GM18519 (cell line): ENCODE data around the gene PRKCE.

Experiments used
- ATAC-seq: cut with Tn5 transposase; IDR thresholded peaks from one replicate; pipeline ENCODE4 v1.9.1; 2021; ENCODE audit warnings: mild to moderate bottlenecking, moderate library complexity; ENCODE audit not compliant: unreplicated experiment, low FRiP score

The PRKCE gene

DNA sequence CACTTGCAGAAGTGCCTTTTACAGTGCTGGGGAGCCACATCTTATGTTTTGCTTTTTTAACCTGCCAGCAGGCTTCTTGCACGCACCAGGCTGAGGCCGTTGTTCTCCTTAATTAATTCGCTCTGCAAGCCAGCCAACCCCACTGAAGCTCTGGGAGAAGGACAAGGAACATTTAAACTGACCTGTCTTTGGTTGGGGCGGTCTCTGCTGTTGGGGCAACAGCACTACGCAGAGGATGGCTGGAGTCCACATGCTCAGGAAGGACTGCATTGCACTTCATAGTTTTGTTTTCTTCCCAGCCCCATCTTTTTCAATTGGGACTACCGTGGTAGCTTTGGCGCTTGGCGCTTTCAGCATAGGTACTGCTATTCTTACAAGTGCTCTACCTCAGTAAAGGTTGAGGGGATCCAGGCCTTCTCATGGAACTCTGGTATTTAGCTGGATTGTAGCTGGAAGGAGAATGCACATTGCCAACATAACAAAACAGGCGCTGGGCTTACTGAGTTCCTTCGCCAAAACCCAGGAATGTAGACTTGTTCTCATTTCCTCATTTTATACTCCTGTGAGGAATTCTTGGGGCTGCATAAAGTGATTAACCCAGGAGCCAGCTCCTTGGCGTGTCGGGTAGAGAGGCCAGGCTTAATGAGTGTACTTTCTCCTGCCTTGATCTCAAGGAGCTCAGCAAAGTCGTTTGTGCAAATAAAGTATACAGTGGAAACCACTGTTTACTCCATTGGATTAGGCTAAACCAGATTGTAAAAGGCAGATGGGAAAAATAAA is 146.2 kb downstream of the PRKCE start:
- no peak for ATAC-seq

DNA sequence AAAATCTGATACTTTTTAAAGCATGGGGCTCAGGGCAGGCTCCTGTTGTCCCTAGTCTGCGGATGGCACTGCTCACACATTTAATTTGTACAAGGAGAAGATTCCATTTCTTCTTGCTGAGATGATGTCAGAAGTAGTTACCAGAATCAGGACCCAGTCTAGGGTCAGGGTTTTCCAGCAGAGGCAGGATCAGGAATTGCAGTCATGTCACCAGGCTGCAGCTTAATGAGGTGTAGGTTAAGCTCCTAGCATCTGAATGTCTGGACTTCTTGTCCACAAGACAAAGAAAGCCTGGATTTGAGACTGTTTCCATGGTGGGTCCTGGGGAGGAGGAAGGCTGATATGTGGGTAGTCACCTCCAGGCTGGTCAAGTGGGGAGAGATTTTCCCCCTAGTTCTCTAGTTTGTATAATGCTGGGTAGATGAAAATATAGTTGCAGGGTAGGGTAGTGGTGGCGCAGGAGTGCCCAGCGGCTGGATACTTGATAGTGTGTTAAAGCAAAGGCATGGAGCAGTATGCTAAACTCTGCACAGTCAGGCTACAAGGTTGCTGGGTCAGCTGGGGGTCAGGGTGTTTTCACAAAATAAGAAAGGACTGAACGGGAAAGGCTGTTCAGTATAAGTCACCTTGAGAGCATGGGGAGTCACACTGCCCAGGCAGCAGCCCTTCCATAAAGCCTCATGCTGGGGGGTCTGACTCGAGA is 148.4 kb downstream of the PRKCE start:
- ATAC-seq, result no peak

DNA sequence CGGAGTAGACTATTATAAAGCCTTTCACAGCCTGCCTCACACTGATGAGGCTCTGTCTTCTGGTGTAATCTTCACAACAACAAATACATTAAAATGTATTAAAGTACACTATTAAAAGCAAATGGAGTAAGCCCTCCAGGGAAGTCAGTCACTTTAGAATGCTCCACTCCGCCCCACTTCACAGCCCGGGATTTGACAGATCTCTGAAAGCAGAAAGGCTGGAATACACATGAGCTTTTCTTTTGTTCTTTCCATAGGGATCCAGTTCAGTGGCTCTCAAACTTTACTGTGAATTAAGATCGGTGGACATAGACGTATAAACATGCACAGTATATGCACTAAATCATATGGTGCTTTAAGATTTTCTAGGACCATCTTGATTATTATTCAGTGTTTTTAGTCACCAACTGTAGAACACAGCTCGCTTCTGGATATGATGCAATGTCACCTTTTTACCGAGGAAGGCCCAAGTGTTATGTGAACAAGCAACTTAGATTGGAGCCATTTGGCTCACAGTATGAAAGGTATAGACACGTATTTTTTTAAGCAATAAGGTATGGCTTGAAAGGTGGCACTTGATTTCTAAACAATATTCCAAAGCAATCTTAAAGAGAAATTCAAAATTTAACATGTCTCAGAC is 151.1 kb downstream of the PRKCE start:
- no peak for ATAC-seq

DNA sequence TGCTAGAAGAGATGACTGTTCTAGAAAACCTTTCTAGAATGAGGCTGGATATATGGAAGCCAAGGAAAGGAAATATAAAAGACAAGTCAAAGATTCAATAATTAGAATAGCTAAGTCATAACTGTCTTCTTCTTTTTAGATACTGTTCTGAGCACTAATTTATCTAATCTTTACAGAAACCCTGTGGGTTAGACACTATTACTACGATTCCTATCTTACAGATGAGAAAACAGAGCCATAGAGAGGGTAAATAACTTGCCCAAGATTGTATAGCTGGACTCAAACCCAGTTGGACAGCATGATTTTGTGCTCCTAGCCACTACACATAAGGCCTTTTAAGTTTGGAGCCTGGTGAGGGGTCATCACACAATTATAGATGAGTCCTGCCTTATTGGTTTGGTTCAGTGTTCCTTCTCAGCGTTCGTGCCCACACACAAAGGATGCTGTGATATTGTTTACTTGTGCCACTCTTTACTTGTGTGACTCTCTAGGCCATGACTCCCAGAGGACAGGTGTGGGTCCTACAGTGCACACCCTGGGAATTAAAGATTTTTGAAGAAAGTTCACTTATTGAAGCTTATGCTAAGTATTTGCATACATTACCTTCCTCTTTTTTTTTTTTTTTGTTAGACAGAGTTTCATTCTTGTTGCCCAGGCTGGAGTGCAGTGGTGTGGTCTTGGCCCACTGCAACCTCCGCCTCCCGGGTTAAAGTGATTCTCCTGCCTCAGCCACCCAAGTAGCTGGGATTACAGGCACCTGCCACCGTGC is 153.7 kb downstream of the PRKCE start:
- ATAC-seq, result no peak

DNA sequence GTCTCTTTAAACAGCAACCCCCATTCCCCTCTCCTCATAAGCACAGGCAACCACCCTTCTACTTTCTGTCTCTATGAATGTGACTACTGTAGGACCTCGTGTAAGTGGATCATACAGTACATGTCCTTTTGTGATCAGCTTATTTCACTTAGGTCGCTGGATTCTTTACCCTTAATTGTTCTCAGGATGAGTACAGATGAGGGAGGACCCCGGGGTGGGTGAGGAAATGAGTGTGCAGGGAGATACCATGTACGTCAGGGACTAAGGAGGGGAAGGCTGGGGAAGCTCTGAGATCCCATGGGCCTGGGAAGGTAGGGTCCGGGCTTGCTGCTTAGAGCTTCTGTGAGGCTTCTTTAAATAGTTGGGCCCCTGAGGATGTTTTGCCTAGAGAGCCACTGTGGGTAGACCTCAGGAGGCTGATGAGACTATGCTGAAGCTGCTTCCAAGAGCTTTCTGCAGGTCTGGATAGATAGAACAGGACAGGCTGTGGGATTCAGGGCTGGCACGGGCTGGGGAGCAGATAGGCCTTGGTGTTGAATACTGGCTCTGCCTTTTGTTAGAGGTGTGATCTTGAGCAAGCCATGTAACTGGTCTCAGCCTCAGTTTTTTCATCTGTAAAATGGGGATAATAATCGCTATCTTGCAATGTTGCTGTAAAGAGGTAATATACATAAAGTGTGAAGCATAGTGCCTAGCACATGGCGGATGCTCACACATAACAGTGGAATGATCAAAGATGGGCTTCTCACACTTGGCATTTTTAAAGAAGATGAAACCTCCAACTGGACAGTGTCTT is 155.3 kb downstream of the PRKCE start:
- no peak for ATAC-seq

DNA sequence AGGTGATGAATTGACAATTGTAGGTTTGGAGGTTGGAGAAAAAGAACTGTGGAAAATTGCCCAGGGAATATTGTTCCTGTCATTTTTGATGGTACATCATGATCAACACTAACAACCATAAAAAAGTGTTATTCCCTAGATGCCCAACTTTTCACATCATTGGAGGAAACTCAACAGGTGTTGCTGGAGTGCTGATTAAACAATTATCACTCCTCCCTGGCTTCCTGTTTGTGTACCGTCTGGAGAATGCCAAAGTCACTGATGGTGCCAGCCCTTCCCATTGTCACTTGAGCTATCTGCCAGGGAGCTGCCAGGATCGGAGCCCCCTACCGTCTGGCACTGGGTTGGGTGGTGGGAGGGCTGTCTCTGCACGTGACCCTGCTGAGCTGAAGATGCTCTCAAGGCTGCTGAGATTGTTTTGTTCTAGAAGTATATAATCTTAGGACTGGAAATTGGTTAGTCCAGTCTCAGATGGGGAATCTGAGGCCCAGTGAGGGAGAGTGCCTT is 156.9 kb downstream of the PRKCE start:
- no peak for ATAC-seq

DNA sequence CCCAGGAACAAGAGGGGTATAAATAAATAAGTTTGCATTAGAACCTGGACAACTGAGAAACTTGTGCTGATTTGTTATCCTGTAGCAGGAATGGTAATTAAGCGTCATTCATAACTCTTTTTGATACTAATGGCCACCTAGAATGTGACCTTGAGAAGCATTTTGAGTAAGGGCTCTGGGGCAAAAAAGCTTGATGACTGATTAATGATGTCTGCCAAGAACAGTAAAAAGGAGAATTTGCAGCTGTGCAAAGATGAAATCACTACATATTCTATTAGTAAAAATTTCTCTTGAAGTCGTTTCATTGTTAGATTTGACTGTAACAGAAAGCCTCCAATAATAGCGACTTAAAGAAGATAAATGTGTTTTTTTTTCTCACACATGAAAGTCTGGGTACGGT is 157.7 kb downstream of the PRKCE start:
- ATAC-seq, result no peak

DNA sequence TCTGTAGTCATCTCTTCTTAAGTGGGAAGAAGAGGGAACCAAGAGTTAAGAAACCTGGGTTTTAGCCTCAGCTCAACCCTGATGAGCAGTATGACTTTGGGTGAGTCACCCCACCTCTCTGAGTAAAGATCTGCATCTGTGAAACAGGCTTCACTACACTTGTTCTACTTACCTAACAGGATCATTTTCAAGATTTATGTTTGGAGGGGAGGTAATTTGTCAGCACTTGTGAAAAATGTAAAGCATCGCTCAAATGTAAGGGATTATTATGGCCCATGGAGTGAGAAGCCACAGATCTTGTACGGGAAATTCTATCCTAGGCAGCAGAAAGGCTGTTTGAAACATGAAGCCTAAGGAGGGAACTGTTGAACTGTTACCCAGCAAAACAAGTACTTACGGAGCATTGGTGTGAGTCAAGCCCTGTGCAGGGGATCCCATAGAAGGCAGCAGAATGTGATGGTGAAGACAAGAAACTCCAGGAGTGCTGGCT is 160.6 kb downstream of the PRKCE start:
- no peak for ATAC-seq

DNA sequence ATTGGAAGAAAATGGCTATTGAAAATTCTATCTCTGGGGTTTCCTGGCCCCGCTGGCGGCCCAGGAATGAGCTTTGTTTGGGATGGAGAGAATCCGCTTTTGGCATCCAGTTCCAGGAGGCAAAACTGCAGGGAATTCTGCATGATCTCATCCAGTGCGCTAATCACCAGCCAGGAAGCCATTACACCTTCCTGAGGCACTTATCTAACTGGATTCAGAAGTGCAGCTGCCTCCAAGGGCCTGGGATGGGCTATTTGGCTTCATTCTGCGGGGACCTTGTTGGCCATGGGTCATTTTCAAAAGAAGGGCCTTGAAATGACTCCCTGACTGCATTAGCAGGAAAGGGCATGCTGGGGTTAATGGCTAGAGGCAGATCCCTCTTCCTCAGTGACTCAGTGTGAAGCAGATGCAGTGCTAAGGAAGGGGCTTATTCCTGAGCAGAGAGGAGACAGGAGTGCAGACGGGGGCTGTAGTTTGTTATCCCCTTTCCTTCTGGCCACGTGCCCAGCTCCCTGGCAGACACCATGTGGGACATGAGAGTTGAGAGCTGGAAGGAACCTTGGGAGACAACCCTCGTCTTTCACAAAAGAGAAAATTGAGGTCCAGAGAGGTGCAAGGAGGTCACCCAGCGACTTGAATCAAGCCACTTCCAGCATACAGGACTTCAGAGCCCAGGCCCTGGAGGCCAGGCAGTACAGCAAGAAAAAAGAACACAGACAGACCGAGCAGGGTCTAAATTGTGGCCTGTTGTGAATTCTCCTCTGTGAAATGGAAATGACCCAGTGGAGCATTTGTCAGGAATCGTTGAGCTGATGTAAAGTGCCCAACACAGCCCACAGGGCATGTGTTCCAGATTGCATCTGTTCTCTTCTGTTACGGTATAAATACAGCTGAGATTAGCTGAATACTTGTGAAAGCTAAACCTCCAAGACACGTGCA is 161.8 kb downstream of the PRKCE start:
- ATAC-seq, result no peak

DNA sequence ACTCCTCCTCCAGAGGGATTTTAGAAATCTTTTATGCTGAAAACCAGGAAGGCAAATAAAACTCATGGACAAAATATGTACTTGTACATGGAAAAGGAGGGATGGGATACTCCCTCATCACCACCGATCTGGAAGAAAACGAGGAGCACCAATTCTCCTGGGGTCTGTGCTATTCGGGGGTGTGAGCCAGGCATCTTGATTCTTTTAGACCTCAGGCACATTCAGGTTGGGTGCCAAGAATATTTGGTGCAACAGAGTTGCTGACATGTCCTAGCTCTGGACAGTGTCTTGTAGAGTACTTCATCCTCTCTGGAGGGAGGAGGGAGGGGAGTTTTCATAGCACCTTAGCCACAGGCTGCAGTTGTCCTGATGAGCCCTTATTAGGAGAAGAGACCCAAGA is 163.0 kb downstream of the PRKCE start:
- ATAC-seq, result no peak

DNA sequence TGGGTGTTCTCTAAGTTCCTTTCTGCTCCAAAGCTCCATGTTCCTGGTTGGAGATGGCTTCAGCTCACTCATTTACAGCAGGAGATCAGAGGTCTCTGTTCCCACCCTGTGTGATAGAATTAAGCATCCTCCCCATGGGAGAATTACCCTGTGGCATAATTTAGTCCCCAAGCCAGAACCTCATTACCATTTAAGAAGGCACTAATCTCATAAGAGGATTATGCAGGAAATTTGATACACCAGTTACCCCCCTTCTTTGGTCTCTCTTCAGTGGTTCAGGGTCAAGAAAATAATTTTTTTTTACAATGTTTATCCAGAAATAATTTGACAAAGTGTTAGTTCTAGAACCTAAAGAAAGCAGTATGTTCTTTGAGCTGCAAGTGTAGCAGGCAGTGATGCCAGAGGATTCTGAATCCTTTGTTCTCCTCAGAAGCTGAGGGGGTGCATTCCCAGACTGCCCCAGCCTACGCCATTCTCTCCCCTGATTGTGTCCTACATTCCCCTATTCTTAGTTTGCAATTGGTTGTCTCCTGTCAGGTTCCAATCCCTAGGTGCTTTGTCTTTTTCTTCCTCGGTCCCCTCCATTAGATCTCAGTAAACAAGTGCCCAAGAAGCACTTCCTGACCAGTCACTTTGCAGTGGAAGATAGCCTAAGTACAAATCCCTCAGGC is 163.6 kb downstream of the PRKCE start:
- ATAC-seq, result no peak

DNA sequence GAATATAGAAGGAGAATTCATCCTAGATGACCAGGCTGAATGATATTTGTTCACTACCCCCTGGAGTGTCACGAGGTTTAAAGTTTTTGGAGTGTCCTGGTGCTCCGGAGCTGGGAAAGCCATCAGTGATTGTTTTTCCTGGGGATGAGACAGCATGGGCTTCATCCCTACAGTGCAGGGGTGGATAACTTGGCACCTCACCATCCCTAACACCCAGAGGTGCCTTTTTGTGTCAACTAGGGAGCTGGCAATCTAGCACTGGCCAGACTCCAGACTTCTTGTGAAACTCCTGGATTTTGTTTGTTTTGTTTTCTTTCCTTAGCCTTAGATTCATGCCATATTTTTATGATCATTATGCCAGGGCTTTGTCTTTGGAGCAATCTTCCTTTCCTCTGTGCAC is 164.8 kb downstream of the PRKCE start:
- no peak for ATAC-seq

DNA sequence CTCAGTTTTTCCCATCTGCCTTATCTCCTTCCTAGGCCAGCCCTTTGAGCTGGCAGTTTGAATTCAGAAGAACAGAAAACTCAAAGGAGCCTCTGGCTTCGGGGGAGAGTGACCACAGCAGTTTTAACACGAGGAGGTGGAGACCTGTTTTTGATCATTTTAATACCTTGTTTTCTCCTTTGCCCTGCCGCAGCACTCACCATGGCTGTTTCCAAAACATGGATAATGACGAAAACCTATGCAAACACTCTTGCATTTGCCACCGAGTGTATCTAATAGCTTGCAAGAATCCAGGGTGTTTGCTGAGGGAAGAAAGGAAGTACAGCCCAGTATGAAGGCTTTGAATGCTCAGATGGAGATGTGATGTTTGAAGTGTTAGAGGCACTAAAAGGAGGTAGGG is 167.1 kb downstream of the PRKCE start:
- no peak for ATAC-seq

DNA sequence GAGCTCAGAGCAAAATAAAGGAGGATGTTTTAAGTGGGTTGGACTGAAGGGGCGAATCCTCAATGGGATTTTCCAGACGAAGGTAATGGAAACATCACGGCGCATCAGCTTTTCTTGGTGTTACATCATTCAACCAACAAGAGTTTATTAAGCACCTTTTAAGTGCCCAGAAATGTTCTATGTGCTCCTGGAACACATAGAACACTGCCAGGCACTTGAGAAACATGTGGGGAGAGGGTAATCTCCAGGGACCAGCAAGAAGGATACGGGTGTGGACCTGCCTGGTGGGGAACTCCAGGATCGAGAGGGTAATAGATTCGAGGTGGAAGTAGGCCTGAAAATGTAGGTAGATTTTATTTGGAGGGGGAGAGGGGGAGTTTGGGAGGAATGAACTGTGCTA is 168.6 kb downstream of the PRKCE start:
- ATAC-seq, result no peak

DNA sequence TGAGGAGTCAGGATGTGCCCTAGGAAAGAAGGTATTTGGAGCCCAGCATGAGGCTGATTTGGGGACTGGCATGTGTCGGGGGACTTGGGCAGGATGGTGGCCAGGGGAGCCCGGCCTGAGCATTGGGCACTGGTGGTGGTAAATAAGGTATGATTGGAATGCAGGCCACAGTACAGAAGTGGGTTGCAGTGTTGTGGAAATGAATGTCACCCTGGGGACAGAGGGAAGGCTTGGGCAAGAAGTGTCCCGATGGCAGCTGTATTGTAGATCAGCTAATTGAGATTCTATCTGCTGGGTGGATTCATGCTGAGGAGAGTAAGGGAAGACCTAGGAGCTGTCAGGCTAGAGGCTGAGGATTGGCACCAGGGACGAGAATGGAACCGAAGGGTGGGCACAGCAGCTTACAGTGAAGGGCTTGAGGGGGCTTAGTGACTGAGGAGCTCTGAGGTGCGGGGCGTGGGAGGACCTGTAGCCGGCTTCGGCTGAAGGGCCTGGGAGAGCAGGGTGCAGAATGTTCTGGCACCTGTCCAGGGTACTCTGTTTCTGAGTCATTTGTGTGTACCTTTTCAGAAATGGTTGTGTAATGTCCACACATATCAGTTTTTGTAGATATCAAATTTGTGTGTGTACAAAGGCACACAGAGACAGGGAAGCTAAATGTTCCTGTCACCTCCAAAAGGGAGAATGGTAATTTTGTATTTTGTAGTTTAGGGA is 170.2 kb downstream of the PRKCE start:
- ATAC-seq, result no peak

DNA sequence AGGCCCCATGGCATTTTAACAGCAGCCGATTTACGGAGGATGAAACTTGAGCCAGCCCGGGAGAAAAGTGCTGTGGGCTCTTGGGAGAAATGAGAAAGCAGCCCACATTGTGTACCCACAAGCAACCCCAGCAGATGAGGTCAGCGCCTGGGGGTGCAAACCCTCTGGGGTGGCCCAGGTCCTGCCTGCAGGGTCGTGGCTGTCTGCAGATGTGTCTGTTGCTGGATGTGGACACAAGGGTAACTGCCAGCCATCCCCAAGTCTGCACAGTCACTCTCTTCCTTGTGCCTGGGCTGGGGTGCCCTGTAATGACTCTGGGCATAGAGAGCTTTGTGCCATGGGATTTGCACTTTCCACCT is 170.8 kb downstream of the PRKCE start:
- no peak for ATAC-seq

DNA sequence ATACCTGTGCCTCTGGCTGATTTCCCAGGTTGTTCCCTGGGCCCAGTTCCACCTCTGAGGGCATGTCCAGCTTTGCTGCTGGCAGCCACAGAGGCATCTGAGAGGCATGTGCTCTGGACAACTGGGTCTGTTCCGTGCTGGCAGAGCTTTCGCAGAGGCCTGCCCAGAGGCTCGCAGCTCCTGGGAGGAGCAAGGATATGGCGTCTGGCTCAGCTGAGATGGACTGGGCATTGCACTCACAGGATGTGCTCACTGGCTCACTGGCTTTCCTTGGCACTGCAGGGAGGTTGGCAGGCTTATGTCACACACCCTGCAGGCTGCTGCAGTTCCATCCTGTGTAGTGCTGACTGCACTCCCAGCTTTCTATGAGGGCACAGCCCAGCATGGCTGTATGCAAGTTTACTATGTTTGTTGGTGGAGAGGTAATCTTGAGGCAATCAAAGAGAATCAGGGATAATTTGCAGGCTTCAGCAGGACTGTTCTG is 172.3 kb downstream of the PRKCE start:
- ATAC-seq, result no peak
